ENCODE data around the gene MAP4K1.
"Not testable (repeated sequence)": the region's sequence is repeated elsewhere in the genome, so short reads cannot be mapped to it uniquely, and the experiment has no call there.

Gene MAP4K1

DNA sequence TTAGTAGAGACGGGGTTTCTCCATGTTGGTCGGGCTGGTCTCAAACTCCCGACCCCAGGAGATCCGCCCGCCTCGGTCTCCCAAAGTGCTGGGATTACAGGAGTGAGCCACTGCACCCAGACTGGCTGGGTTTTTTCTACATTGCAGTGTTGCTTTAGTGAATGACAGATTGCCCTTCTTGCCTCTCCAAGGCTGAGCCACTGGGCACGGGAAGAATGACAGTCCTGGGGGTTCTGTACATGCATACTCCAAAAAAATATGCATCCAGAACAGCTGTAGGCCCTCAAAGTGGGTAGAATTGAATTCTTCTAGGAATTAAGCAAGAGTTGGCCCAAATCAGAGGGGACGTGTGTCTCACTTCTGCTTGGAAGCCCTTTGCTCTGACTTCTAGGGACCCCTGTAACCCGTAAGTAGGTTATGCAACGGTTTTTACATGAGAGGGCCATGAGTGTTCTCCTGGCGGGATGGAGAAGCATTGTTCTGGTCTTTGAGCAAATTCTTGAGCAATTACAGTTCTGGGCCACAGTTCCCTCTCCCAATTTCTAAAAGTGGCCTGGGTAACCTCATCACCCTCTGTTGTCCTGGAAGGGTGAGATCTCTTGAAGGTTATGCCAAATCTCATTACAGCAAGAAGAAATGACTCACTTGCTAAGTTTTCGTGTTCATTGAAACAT lies 33.3 kb upstream of the MAP4K1 start:
- no peak for DNase-seq

DNA sequence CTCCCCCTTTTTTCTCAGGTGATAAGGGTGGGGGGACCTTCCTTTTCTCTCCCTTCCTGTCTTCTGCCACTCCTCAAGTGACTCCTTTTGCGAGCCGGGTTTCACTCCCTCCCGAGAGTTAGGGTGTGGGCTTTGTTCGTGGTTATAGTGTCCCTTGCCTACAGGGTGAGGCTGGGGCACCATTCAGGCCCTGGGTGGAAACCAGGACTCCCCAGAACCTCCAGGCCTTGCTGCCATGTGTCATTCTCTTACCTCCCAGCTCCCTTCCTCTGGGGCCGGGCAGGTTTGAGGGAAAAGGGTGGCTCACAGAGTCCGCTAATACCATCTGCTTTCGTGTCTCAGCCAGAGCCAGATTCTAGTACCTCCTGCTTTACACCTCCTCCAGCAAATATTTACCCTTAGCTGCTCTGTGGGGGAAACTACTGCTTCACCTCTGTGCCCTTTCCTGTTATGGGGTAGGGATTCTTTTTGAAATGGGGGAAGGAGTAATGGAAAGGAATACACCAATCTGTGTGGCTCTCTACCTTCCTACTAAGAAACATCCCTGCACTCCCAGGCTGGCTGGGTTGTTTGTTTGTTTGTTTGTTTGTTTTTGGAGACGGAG lies 32.5 kb upstream of the MAP4K1 start:
- peak; percentile 17 for DNase-seq

DNA sequence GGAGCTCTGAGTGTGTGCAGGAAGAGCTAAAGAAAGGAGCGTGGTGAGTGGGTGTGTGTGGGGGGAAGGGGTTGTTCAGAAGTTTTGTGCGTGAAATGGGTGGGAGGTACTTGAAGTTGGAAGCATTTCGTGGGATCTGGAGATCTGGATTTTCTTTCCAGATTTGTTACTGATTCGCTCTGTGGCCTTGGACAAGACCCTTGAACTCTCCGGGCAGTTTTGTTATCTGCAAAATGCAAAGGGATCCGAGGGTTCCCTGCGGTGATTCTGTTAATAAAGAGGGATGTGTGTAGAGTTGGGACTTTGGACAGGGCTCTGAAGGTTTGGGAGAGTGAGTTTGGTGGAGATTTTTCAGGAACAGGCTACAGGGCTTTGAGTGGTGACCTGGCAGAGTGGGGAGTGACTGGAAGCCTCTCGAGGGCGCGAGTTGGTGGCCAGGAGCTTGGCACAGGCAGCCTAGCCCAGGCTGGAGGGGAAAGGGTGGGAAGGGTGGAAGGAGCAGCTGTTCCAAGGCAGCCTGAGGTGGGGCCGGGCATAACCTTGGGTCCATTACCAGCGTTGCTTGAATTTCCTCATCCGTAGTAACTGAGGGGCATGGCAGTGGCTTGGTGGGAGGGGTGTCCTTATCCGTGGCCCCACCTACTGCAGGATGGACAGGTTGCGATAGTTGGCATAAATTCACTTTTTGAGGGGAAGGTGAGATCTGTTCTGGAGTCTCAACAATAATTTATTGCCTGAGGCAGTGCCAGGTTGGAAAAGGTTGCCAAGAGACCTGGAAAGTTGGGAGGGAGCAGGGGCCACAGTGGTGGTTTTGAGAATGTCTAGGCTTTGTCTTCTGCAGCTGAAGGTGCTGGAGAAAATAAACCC lies 31.8 kb upstream of the MAP4K1 start:
- no peak for DNase-seq

DNA sequence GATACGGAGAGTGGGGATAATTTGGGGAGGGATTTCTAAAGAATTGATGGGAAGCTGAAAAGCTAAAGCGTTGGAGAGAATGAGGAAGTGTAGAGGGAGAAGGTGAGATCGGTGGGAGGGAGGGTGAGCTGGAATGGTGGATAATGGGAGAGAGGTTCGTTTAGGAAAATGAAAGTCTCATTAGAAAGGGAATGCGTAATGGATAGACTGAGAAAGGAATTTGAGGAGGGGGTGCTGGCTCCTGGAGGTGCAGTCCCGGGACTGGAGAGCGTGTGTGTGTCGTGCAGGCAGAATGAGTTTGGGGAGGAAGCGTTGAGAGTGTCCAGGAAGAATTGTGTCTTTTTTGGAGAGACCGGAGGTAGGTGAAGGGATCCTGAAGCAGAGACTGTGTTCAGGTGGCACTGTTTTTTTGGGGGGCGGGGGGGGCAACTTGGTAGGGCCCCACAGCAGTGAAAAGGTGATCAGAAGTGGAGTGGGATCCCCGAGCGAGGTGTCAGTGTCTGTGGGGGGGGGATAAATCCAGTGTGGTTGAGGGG lies 31.1 kb upstream of the MAP4K1 start:
- no peak for DNase-seq

DNA sequence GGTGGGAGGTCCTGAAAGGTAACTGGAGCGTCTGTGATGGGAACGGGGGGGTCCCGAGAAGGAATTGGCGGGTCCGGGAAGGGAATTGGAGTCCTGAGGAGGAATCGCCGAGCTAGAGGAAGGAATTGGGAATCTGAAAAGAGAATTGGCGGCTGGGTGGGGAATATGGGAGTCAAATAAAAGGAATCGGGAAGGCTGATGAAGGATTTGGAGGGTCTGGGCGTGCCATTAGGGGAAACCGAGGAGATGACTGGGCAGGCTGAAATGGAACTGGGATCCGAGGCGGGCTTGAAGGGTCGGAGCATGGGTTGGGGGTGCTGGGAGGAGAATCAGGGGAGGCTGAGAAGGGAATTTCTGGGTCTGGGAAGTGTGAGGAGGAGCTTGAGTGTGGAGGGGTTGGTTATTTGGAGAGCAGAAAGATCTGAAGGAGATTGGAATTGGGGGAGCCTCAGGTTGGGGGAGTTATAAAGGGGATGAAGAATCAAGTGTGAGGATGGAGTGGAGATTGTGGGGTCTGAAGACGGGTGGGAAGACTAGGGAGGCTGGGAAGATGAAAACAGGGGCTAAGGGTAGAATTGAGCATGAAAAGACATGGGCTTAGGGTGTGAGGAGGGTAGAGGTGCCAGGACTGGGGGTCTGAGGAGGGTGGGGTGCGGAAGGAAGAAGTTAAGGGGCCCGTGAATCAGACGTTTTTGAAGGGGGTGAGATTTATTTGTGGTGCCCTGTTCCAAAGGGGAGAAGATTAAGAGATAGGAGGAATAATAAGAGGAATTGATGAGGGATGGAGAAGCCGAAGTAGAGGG lies 30.4 kb upstream of the MAP4K1 start:
- DNase-seq, result no peak

DNA sequence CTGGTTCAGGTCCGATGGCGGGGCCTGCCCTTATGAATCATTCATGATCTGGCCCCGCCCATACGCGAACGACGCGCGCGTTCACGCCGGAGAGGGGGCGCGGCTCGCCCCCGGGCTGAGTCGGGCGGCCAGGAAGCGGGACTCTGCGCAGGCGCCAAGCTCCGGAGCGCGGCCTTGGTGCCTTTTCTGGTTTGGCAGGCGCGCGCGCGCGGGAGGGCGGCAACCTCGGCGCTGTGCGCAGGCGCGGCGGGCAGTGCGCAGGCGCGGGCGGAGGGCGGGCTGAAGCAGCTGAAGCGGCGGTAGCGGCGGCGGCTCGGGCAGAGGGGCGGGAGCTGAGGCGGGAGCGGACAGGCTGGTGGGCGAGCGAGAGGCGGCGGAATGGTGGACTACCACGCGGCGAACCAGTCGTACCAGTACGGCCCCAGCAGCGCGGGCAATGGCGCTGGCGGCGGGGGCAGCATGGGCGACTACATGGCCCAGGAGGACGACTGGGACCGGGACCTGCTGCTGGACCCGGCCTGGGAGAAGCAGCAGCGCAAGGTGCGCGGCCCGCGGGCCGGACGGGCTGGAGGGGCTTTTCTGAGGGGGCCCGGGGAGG lies 29.7 kb upstream of the MAP4K1 start, which contains the start of gene ACTN4:
Gene ACTN4, plus strand, starts transcription at position 282 of the 598 bp plus-strand sequence. Its CDS starts 97 bp downstream, at position 379.
- DNase-seq, result peak; percentile 100

DNA sequence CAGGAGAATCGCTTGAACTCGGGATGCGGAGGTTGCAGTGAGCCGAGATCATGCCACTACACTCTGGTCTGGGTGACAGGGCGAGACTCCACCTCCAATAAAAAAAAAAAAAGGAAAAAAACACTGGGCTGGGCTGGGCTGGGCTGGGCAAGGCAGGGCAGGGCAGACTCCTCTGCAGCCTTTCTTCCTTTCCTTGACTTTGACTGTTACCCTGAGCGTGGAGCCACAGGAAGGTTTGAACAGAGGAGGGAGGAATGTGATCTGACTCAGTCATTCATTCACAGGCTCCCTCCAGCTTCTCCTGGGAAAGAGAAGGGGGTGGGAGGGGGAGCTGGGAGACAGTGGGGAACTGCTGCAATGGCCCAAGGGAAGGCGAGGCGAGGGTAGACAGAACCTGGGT lies 27.0 kb upstream of the MAP4K1 start:
- DNase-seq, result no peak

DNA sequence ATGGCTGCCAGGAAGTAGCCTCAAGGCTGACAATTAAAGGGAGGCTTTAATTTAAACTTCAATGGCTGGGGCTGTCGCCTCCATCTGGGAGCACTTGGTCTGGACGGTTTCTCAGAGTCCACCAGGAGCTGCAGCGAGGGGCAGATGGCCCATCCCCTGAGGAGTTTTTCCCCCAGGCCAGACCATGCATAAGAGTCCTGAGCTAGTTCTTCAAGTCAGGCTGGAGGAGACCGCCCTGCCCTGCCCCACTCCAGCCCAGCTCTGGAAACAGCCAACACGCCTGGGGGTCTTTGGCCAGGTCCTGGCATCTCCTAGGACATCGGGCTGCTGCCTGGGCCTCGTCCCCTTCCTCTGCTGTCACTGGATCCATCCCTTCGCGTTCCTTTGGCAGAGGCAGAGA lies 24.4 kb upstream of the MAP4K1 start:
- DNase-seq, result no peak

DNA sequence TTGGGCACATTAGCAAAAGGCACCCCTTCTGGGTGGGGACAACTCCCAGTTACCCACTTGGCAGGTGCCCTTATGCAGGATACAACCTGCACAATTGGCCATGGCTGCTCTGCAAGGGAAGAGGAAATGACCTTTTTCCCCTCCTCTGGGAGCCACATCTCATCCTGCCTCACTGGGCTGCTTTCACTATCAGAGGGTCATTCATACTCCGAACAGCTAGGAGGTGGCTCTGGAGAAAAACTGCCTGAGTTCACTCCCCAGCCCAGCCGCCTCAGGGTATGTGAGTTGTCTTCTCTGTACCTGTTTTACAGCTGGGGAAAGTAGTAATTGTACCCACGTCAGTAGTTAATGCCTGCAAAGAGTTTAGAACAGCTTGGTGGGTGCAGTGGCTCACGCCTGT lies 22.6 kb upstream of the MAP4K1 start:
- DNase-seq, result no peak

DNA sequence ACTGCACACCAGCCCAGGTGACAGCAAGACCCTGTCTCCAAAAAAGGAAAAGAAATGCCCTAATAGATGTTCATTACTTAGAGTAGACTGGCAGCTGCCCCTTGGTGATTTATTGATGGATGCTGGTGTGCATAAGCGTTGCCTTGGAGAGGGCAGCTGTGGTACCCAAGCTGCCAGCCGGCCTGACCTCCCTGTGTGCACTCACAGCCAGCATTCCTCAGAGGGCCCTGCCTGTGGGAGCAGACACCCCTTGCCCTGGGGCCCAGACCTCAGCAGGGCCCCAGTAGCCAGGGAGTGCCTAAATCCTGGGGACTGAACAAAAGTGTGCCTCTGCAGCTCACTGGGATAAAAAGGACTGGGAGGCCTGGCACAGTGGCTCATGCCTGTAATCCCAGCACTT lies 21.9 kb upstream of the MAP4K1 start:
- DNase-seq, result no peak

DNA sequence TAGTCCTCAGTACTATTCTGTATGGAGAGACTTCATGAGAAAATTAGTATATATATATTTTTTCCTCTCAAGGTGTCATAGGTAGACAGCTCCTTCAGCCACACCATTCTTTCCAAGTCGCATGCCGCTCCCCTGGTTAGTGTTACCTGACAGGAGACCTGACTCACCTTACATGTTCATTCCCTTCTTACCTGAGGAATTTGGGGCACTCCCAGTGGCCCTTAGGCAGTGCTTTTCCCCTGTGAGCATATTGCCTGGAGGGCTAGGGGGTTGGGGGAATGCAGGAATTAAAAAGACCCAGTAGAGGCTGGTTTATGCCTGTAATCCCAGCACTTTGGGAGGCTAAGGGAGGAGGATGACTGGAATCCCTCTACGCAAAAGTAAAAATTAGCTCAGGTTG lies 20.7 kb upstream of the MAP4K1 start:
- DNase-seq, result no peak

DNA sequence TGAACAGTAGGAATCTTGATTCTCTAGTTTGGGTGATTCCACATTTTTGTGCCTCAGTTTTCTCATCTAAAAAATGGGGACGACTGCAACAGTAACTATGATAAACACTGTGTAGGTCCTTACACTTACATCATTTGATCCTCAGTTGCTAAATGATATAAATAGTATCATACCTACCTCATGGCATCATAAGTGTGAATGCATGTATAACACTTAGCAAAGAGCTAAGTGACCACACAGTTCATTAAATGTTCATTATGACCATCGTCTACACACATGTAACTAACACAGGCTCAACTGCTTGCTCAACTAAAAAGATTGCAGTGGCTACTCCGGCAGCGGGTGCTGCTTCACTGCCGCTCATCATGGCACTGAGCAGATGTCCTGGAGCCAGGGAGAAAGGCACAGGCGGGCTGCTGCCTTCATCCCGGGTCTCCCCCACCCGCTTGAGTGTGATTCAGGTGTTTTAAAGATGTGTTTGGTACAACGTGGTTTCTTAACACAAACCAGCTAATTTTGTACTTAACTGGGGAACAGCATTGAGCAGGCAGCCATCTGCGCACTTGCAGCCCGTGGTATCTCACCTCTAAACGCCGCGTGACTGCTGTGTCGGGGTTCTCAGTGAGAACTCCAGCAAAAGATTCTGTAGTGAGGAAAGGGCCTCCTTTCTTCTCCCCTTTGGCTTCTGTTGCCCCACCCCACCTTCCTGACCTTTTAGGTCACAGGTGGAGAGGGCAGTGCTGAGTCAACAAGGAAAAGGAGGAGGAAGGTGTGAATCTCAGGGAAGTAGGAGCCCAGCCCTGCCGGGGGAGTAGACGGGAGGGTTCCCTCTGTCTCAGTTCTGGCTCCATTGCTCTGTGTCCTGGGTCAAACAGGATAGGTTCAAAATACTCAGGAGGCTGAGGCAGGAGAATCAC lies 18.0 kb upstream of the MAP4K1 start:
- DNase-seq, result no peak

DNA sequence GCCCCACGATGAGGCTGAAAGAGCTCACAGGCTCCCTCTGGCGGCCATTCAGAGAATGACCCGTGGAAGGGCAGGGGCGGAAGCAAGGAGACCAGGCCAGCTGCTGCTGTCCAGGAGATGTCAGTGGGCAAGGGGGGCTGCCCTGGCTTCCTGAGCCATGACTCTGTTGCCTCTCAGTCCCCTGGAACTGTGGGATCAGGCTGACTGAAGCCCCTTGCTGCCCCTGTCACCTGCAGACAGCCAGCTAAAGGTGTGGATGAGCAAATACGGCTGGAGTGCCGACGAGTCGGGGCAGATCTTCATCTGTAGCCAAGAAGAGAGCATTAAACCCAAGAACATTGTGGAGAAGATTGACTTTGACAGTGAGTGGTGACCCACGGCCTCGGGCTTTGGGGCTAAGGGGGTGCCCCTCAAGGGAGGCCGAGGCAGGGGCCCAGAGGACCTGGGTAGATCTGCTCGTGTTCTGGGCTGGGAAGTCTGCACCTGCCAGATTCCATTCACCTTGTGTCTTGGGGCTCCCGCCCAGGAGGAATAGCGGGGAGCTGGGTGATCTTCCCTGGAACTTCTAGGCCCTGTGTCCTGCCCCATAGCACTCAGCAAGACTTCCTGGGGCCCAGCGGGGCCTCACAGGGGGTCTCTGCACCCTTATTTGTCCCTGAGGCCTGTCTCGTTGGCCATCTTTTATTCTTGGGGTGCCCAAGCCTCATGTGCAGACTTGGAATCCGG lies 17.2 kb upstream of the MAP4K1 start:
- DNase-seq, result peak; percentile 78

DNA sequence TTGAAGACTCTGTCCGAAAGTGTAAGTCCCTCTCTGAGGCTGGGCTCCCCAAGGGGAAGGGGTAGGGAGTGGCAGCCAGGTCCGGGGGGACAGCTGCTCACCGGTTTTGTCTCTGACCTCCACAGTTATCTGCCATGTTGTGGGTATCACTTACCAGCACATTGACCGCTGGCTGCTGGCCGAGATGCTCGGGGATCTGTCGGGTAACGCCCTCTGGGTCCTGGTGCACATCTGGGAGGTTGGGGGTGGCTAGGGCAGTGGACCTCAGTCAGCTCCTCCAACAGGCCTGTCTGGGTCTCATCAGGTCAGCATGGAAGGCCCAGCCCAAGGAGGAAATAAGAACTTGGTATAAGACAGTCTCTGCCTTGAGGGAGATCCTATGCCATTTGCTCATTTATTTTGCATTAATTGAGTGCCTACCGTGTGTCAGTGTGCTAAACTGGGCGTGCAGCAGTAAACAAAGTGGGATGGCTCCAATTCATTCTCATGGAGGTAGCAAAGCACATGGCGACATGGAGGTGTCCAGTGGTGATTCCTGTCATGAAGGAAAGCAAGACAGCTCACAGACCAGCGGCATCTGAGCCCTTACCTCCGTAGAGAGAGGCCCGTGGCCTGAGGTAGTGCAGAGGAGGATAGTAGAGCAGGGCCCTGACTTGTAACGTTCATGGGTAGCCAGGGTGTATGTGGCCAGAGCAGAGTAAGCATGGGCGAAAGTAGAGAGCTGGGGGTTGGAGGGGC lies 14.9 kb upstream of the MAP4K1 start:
- no peak for DNase-seq

DNA sequence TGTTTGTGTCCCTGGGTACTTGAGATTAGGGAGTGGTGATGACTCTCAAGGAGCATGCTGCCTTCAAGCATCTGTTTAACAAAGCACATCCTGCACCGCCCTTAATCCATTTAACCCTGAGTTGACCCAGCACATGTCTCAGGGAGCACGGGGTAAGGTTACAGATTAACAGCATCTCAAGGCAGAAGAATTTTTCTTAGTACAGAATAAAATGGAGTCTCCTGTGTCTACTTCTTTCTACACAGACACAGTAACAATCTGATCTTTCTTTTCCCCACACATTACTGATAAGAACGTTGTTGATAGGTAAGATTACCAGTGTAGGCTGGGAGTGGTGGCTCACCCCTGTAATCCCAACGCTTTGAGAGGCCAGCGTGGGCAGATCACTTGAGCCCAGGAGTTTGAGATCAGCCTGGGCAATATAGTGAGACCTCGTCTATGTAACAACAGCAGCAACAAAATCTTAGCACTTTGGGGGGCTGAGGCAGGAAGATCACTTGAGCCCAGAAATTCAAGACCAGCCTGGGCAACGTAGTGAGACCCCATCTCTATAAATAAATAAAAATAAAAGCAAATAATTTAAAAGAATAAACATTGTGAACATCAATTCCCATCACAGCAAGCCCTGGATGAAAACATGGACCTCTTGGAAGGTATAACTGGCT lies 14.2 kb upstream of the MAP4K1 start:
- DNase-seq, result not testable (repeated sequence)

DNA sequence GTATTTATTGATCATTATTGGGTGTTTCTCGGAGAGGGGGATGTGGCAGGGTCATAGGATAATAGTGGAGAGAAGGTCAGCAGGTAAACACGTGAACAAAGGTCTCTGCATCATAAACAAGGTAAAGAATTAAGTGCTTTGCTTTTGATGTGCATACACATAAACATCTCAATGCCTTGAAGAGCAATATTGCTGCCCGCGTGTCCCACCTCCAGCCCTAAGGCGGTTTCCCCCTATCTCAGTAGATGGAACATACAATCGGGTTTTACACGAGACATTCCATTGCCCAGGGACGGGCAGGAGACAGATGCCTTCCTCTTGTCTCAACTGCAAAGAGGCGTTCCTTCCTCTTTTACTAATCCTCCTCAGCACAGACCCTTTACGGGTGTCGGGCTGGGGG lies 13.5 kb upstream of the MAP4K1 start:
- DNase-seq, result not testable (repeated sequence)

DNA sequence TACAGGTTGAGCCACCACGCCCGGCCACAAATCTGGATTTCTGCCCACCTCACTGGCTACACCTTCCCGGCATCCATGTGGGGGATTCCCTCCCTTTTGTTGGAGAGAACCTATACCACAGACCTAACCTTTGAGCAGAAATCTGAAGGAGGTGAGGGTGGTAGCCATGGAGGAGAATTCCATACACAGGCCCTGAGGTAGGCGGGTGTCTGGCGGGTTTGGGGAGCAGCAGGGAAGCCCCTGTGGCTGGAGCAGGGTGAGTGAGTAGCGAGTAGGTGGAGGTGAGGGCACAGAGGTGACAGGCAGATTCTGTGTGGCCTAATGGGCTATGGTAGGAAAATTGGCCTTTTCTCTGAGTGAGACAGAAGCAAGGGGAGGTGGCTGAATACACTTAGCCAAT lies 11.8 kb upstream of the MAP4K1 start:
- DNase-seq, result no peak

DNA sequence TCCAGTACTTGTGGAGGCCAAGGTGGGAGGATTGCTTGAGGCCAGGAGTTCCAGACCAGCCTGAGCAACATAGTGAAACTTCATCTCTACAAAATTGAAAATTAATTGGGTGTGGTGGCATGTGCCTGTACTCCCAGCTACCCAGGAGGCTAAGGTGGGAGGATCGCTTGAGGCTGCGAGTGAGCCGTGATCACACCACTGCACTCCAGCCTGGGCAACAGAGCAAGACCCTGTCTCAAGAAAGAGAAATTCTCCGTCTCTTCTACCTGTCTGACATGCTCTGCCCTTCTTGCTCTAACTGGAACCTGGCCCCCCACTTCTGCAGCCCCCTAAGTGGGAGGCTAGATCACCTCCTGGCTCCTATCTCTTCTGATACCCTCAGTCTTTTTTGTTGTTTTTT lies 8.6 kb upstream of the MAP4K1 start:
- no peak for DNase-seq

DNA sequence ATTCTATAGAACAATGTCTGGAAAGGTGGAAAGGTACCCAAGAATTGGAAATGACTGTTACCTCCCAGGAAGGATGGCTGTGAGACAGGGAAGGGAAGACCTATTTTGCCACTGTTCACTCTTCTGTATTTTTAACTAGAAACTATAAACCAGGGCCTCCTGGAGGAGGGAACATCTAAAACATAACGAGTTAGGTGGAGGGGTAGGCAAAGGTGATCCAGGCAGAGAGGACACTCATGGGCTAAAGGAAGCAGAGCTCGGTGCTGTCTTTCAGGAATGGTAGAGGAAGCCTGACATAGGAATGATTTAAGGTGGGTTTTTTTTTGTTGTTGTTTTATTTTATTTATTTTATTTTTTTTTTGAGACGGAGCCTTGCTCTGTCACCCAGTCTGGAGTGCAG lies 7.1 kb upstream of the MAP4K1 start:
- no peak for DNase-seq
